MCF 10A (cell line): ENCODE data around the gene IL22RA1. TPM values are rescaled to one million over a fixed set of nuclear protein-coding genes. Genes with fewer than 3 reads are reported as not detected.

Source experiments
- BruUV-seq: library from RNA; stranded (reverse); fragments of 400-500 nt; replicated peaks from 2 replicates; lab custom pipeline; 2021; lab: Mats Ljungman, UMichigan
- CTCF ChIA-PET: fragments of 300-600 bp; sonication (Branson Sonifier 250); formaldehyde crosslinking; extraction: SDS; loops from one replicate; lab custom pipeline; 2021; ENCODE audit warnings: antibody characterized with exemption, inconsistent platforms; lab: Yijun Ruan, JAX
- POLR2A ChIA-PET: fragments of 300-600, 350-650 bp; sonication (Branson Sonifier 250); formaldehyde crosslinking; extraction: SDS; loops from one replicate; lab custom pipeline; 2020; ENCODE audit warnings: antibody characterized with exemption, inconsistent platforms; lab: Yijun Ruan, JAX
- DNase-seq: peaks from one replicate; pipeline ENCODE4 v3.0.0-alpha.2; 2018; ENCODE audit not compliant: unreplicated experiment
- H3K27ac Mint-ChIP-seq: one replicate; pipeline ENCODE4 v1.8.0; 2022; ENCODE audit warnings: mild to moderate bottlenecking, low read depth, mixed read lengths; ENCODE audit not compliant: unreplicated experiment
- H3K27me3 Mint-ChIP-seq: one replicate; pipeline ENCODE4 v1.8.0; 2022; ENCODE audit warnings: mixed read lengths; ENCODE audit not compliant: insufficient read depth, unreplicated experiment
- H3K36me3 Mint-ChIP-seq: one replicate; pipeline ENCODE4 v1.8.0; 2022; ENCODE audit warnings: mild to moderate bottlenecking, moderate library complexity, mixed read lengths; ENCODE audit not compliant: insufficient read depth, unreplicated experiment
- H3K4me1 Mint-ChIP-seq: one replicate; pipeline ENCODE4 v1.8.0; 2022; ENCODE audit warnings: mixed read lengths; ENCODE audit not compliant: insufficient read depth, unreplicated experiment
- H3K4me3 Mint-ChIP-seq: one replicate; pipeline ENCODE4 v1.8.0; 2022; ENCODE audit warnings: mild to moderate bottlenecking, moderate library complexity, mixed read lengths; ENCODE audit not compliant: unreplicated experiment
- H3K9me3 Mint-ChIP-seq: one replicate; pipeline ENCODE4 v1.8.0; 2022; ENCODE audit warnings: mixed read lengths; ENCODE audit not compliant: unreplicated experiment
- CTCF ChIP-seq: fragments of 200-600 bp; IDR thresholded peaks from one replicate; pipeline ENCODE4 v1.8.0; 2022; ENCODE audit warnings: antibody characterized with exemption, mild to moderate bottlenecking; ENCODE audit not compliant: unreplicated experiment
- intact Hi-C: fragments of 100-400 bp; cut with micrococcal nuclease; formaldehyde crosslinking; loops from 2 replicates; pipeline ENCODE4 v1.14.1; 2022
- total RNA-seq: library from RNA; stranded (reverse); gene quantifications from 2 replicates; pipeline ENCODE4 v1.2.3, GENCODE V29; 2022

IL22RA1 gene
- total RNA-seq, 1 experiment from 2014 or later = not detected

- H3K36me3 Mint-ChIP-seq = no peaks in the 10 kb centered on the region
- CTCF ChIA-PET = interaction anchor here (0.7 to 1.7 kb wide), 5 partner anchors 32 to 307 kb away, joined by 3 to 7 read pairs (median 4); partner anchors contain the start of gene NIPAL3
- BruUV-seq = no TSS peak
- TF ChIP-seq CTCF = no peak
- DNase-seq = no peak
- H3K27ac Mint-ChIP-seq = peak overlapping the region; percentile 82
- H3K4me1 Mint-ChIP-seq = peaks cover 27% of the 10 kb centered on the region
- H3K4me3 Mint-ChIP-seq = no peak overlapping the region
- POLR2A ChIA-PET = interaction anchor here (0.8 to 3.6 kb wide), 4 partner anchors 9 to 397 kb away, joined by 3 to 26 read pairs (median 6); partner anchors contain the start of gene IL22RA1
- intact Hi-C loops = loop anchor here (10.0 kb wide), 1 partner anchor 164 kb away; the partner anchor contains the start of gene PNRC2
- no peaks in the 10 kb centered on the region for H3K27me3 Mint-ChIP-seq
- H3K9me3 Mint-ChIP-seq = no peaks in the 10 kb centered on the region
Measured at GRCh38 chr1:24118410-24119242, 24.3 kb downstream of the IL22RA1 start.

- H3K27me3 Mint-ChIP-seq = no peaks in the 10 kb centered on the region
- no peaks in the 10 kb centered on the region for H3K9me3 Mint-ChIP-seq
- ChIA-PET CTCF (interaction anchor here (0.6 to 1.7 kb wide), 5 partner anchors 33 to 306 kb away, joined by 3 to 4 read pairs (median 4); partner anchors contain the start of gene NIPAL3), POLR2A (interaction anchor here (0.8 to 1.3 kb wide), 4 partner anchors 9 to 295 kb away, joined by 3 to 7 read pairs (median 4); partner anchors contain the start of gene STPG1)
- peak; percentile 55 for DNase-seq
- BruUV-seq = no TSS peak
- peaks cover 33% of the 10 kb centered on the region for H3K4me1 Mint-ChIP-seq
- intact Hi-C loops = loop anchor here (10.0 kb wide), 1 partner anchor 163 kb away; the partner anchor contains the start of gene PNRC2
- H3K36me3 Mint-ChIP-seq = no peaks in the 10 kb centered on the region
- no peak overlapping the region for H3K27ac Mint-ChIP-seq
- H3K4me3 Mint-ChIP-seq = no peak overlapping the region
- no peak for TF ChIP-seq CTCF
Measured at GRCh38 chr1:24117722-24118409, 25.1 kb downstream of the IL22RA1 start.

GRCh38 chr1:24117132-24117531, 25.8 kb downstream of the IL22RA1 start:
- intact Hi-C loops = loop anchor here (10.0 kb wide), 1 partner anchor 162 kb away; the partner anchor contains the start of gene PNRC2
- Mint-ChIP-seq H3K4me1 (peaks cover 38% of the 10 kb centered on the region), H3K27ac (no peak overlapping the region), H3K27me3 (no peaks in the 10 kb centered on the region), H3K9me3 (no peaks in the 10 kb centered on the region), H3K4me3 (no peak overlapping the region), H3K36me3 (no peaks in the 10 kb centered on the region)
- BruUV-seq = no TSS peak
- TF ChIP-seq CTCF = no peak
- ChIA-PET POLR2A (interaction anchor here (0.8 to 1.3 kb wide), 4 partner anchors 8 to 296 kb away, joined by 3 to 7 read pairs (median 4); partner anchors contain the start of gene STPG1), CTCF (interaction anchor here (0.6 to 1.7 kb wide), 3 partner anchors 34 to 274 kb away, joined by 3 to 4 read pairs (median 4); no protein-coding TSS in a partner anchor)
- no peak for DNase-seq
